IMR-90 (cell line): Measurements from ENCODE around the gene SEMA3E. TPM values are rescaled to one million over a fixed set of nuclear protein-coding genes. Genes with fewer than 3 reads are reported as not detected.

Experiments
- ATAC-seq: fragments of 200-7000 bp; cut with Tn5 transposase; 2 replicates; pipeline ENCODE4 v1.9.1; 2020; ENCODE audit warnings: low read depth, mild to moderate bottlenecking, moderate library complexity
- BruUV-seq: library from RNA; stranded (reverse); fragments of 400-500 nt; replicated peaks from 2 replicates; lab custom pipeline; 2021; lab: Mats Ljungman, UMichigan
- CTCF ChIA-PET: fragments of 300-600 bp; formaldehyde crosslinking; extraction: SDS; loops from one replicate; lab custom pipeline; 2021; ENCODE audit warnings: antibody characterized with exemption; lab: Yijun Ruan, JAX
- POLR2A ChIA-PET: fragments of 300-600 bp; sonication (Branson Sonifier 250); formaldehyde crosslinking; loops from one replicate; lab custom pipeline; 2022; ENCODE audit warnings: antibody characterized with exemption; ENCODE audit not compliant: unreplicated experiment; lab: Charles Lee
- DNase-seq: peaks from one replicate; pipeline ENCODE4 v3.0.0; 2013
- H2AFZ ChIP-seq: replicated peaks from 2 replicates; pipeline ENCODE3; 2013; ENCODE audit warnings: low read length, mild to moderate bottlenecking; ENCODE audit not compliant: poor library complexity
- H2AK5ac ChIP-seq: 2 replicates; pipeline ENCODE4 v1.6.1; 2013; ENCODE audit warnings: low read depth, low read length, inconsistent platforms
- H2AK9ac ChIP-seq: replicated peaks from 2 replicates; pipeline ENCODE3; 2013; ENCODE audit warnings: mild to moderate bottlenecking, low read depth, low read length, moderate library complexity; ENCODE audit not compliant: poor library complexity
- H2BK120ac ChIP-seq: 2 replicates; pipeline ENCODE4 v1.6.1; 2013; ENCODE audit warnings: low read depth, low read length, inconsistent platforms
- H2BK15ac ChIP-seq: 3 replicates; pipeline ENCODE4 v1.6.1; 2013; ENCODE audit warnings: low read depth, low read length, inconsistent platforms
- H2BK20ac ChIP-seq: 2 replicates; pipeline ENCODE4 v1.6.1; 2013; ENCODE audit warnings: low read depth, mild to moderate bottlenecking, inconsistent platforms, low read length, moderate library complexity
- H2BK5ac ChIP-seq: 2 replicates; pipeline ENCODE4 v1.6.1; 2013; ENCODE audit warnings: mild to moderate bottlenecking, low read depth, low read length, inconsistent platforms; ENCODE audit not compliant: poor library complexity, severe bottlenecking
- H3K14ac ChIP-seq: replicated peaks from 2 replicates; pipeline ENCODE4 v1.6.1; 2013; ENCODE audit warnings: low read depth, low read length, inconsistent platforms
- H3K18ac ChIP-seq: 2 replicates; pipeline ENCODE4 v1.6.1; 2013; ENCODE audit warnings: low read depth, low read length, control low read depth
- H3K23ac ChIP-seq: 2 replicates; pipeline ENCODE4 v1.6.1; 2013; ENCODE audit warnings: low read depth, low read length, inconsistent platforms
- H3K27ac ChIP-seq: 2 replicates; pipeline ENCODE4 v1.5.1; 2013; ENCODE audit warnings: mild to moderate bottlenecking, control low read depth, low read length; ENCODE audit not compliant: insufficient read depth
- H3K27me3 ChIP-seq: 2 replicates; pipeline ENCODE4 v1.6.1; 2013; ENCODE audit warnings: low read length; ENCODE audit not compliant: control insufficient read depth, insufficient read depth
- H3K36me3 ChIP-seq: 2 replicates; pipeline ENCODE4 v1.6.1; 2013; ENCODE audit warnings: low read length, mixed read lengths; ENCODE audit not compliant: control insufficient read depth, insufficient read depth
- H3K4ac ChIP-seq: 2 replicates; pipeline ENCODE4 v1.6.1; 2013; ENCODE audit warnings: low read depth, low read length, inconsistent platforms
- H3K4me1 ChIP-seq: 2 replicates; pipeline ENCODE4 v1.6.1; 2013; ENCODE audit warnings: low read length, mixed read lengths; ENCODE audit not compliant: control insufficient read depth, insufficient read depth
- H3K4me2 ChIP-seq: 2 replicates; pipeline ENCODE4 v1.6.1; 2013; ENCODE audit warnings: low read depth, mild to moderate bottlenecking, control low read depth, low read length, moderate library complexity
- H3K4me3 ChIP-seq: 2 replicates; pipeline ENCODE4 v1.5.1; 2013; ENCODE audit warnings: low read depth, mild to moderate bottlenecking, control low read depth, low read length, moderate library complexity; ENCODE audit not compliant: insufficient read depth
- H3K56ac ChIP-seq: 2 replicates; pipeline ENCODE4 v1.6.1; 2013; ENCODE audit warnings: low read length, inconsistent platforms; ENCODE audit not compliant: insufficient read depth; ENCODE audit errors: extremely low read depth
- H3K79me1 ChIP-seq, 2 experiments: 2 replicates each; pipeline ENCODE4 v1.6.1; 2013; ENCODE audit warnings: low read length in 2 of 2, inconsistent platforms in 1 of 2, low read depth in 1 of 2
- H3K9ac ChIP-seq: 2 replicates; pipeline ENCODE4 v1.6.1; 2013; ENCODE audit warnings: low read depth, low read length, control low read depth
- H3K9me1 ChIP-seq: 2 replicates; pipeline ENCODE4 v1.6.1; 2013; ENCODE audit warnings: low read length, inconsistent platforms; ENCODE audit not compliant: insufficient read depth
- H3K9me3 ChIP-seq: 2 replicates; pipeline ENCODE4 v1.6.1; 2013; ENCODE audit warnings: low read length; ENCODE audit not compliant: control insufficient read depth, insufficient read depth
- H4K20me1 ChIP-seq: 2 replicates; pipeline ENCODE4 v1.6.1; 2013; ENCODE audit warnings: low read length, inconsistent platforms; ENCODE audit not compliant: insufficient read depth
- H4K5ac ChIP-seq: 2 replicates; pipeline ENCODE4 v1.6.1; 2013; ENCODE audit warnings: mild to moderate bottlenecking, low read depth, low read length, control low read depth
- H4K8ac ChIP-seq, 2 experiments: 2 replicates each; pipeline ENCODE4 v1.6.1; 2013; ENCODE audit warnings: low read depth in 2 of 2, low read length in 2 of 2, control low read depth in 1 of 2, inconsistent platforms in 1 of 2
- H4K91ac ChIP-seq: 2 replicates; pipeline ENCODE4 v1.6.1; 2013; ENCODE audit warnings: low read depth, low read length, inconsistent platforms; ENCODE audit not compliant: insufficient read depth
- BHLHE40 ChIP-seq: fragments of 150-350 bp; IDR thresholded peaks from 2 replicates; pipeline ENCODE4 v1.6.1; 2016; ENCODE audit warnings: mild to moderate bottlenecking, low read depth, low read length
- CHD1 ChIP-seq: IDR thresholded peaks from 2 replicates; pipeline ENCODE4 v1.6.1; 2012; ENCODE audit warnings: low read depth, low read length, improper control_type of control experiment
- MXI1 ChIP-seq: IDR thresholded peaks from 2 replicates; pipeline ENCODE4 v1.6.1; 2012; ENCODE audit warnings: low read depth, mild to moderate bottlenecking, low read length, moderate library complexity, borderline replicate concordance
- NFE2L2 ChIP-seq: fragments of 150-350 bp; IDR thresholded peaks from 2 replicates; pipeline ENCODE4 v1.6.1; 2016; ENCODE audit warnings: low read depth, mild to moderate bottlenecking, low read length
- RFX5 ChIP-seq: IDR thresholded peaks from 2 replicates; pipeline ENCODE4 v1.8.0; 2012; ENCODE audit warnings: low read depth, mild to moderate bottlenecking, low read length, moderate library complexity
- SMC3 ChIP-seq: fragments of 150-350 bp; IDR thresholded peaks from 2 replicates; pipeline ENCODE4 v1.6.1; 2016; ENCODE audit warnings: low read depth, mild to moderate bottlenecking, antibody characterized with exemption, low read length, moderate library complexity
- WGBS, 2 experiments: methylation state at CpG; one replicate each; pipeline versions ENCODE4 v1.1.5 to v1.1.7; 2013; ENCODE audit warnings: missing lambda C conversion rate in 2 of 2; ENCODE audit not compliant: insufficient read length in 1 of 2; ENCODE audit errors: extremely low coverage in 2 of 2; 5-methylcytosine and 5-hydroxymethylcytosine counted together
- dilution Hi-C: fragments of 300-500 bp; cut with HindIII; formaldehyde crosslinking; loops from one replicate; pipeline ENCODE4 v1.14.3; 2018; ENCODE audit warnings: low sequenced_read_pairs; ENCODE audit not compliant: unreplicated experiment
- in situ Hi-C: fragments of 300-500 bp; cut with MboI; formaldehyde crosslinking; loops from 3 replicates; pipeline ENCODE4 v1.14.3; 2019; ENCODE audit warnings: low sequenced_read_pairs, inconsistent platforms, mixed read lengths
- intact Hi-C: fragments of 100-400 bp; cut with micrococcal nuclease; formaldehyde crosslinking; loops from 2 replicates; pipeline ENCODE4 v1.10.0; 2022
- polyA plus RNA-seq, 3 experiments: library from polyadenylated mRNA; depleted of rRNA; stranded (reverse); fragments of >200 nt; gene quantifications; 2 replicates each; pipeline ENCODE4 v1.2.3, GENCODE V29; 2012; ENCODE audit warnings: low replicate concordance in 1 of 3
- total RNA-seq: library from RNA; depleted of rRNA; stranded (reverse); fragments of >200 nt; gene quantifications from 2 replicates; pipeline ENCODE4 v1.2.3, GENCODE V29; 2012
- TF ChIP-seq, protein P1 (sequence below): conservative IDR thresholded peaks from 2 replicates; pipeline ENCODE4 v1.5.1; 2012; ENCODE audit warnings: mild to moderate bottlenecking, low read depth, low read length, improper control_type of control experiment

Gene SEMA3E
- total and polyA plus RNA-seq, 2 of the 4 experiments (the other 2 are of a cell fraction) = 0.31 to 0.72 TPM

DNA sequence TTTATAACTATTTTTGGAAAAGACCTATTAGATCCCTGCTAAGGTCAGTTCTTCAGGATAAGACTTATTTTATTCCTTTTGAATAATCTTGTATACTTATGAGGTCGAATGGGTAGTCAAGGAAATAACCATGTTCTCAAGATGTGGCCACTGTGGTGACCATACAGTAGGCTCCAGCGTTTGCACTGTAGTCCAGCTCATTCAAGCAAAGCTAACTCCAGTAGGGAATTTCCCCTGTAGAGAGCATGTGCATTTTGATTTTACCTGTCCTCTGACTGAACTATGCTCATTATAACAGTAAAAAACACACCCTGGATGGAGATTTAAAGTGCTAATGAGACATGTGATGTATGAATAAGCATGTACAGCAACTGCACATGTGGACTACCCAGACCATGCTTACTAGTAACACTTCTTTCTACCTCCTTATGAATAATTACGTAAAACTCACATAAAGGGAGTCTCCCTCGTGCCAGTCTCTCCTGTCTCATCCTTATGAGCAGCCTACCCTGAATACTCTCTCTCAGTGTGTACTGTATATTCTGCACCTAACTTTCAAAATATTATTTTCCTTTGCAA, 32.4 kb upstream of the SEMA3E start:
- Histone ChIP-seq H2AFZ (no peak overlapping the region), H2BK15ac (no peak overlapping the region), H3K4me3 (no peak overlapping the region), H4K8ac (no peak overlapping the region), H3K79me1 (no peaks in the 10 kb centered on the region), H3K4me2 (no peak overlapping the region), H4K5ac (no peak overlapping the region), H4K91ac (no peak overlapping the region), H2AK5ac (no peak overlapping the region), H3K18ac (no peak overlapping the region), H2BK120ac (no peak overlapping the region), H4K20me1 (peaks cover 10% of the 10 kb centered on the region; the same call in 1 of the 2 replicates), H3K4ac (no peak overlapping the region), H3K9ac (no peak overlapping the region), H3K27me3 (peaks cover 3% of the 10 kb centered on the region; the same call in 1 of the 2 replicates), H3K4me1 (no peaks in the 10 kb centered on the region), H3K23ac (no peak overlapping the region), H2AK9ac (no peak overlapping the region), H3K27ac (no peak overlapping the region), H3K14ac (no peak overlapping the region), H3K9me3 (no peaks in the 10 kb centered on the region), H2BK5ac (no peak overlapping the region), H2BK20ac (no peak overlapping the region), H3K56ac (no peak overlapping the region), H3K9me1 (no peaks in the 10 kb centered on the region), H3K36me3 (no peaks in the 10 kb centered on the region)
- ChIA-PET CTCF (no interaction called here), POLR2A (no interaction called here)
- intact Hi-C loops = no loop called here
- in situ Hi-C loops = no loop called here
- no peak for DNase-seq
- TF ChIP-seq BHLHE40 (no peak), SMC3 (no peak), MXI1 (no peak), NFE2L2 (no peak), CHD1 (no peak), RFX5 (no peak)
- TF ChIP-seq, protein P1, sequence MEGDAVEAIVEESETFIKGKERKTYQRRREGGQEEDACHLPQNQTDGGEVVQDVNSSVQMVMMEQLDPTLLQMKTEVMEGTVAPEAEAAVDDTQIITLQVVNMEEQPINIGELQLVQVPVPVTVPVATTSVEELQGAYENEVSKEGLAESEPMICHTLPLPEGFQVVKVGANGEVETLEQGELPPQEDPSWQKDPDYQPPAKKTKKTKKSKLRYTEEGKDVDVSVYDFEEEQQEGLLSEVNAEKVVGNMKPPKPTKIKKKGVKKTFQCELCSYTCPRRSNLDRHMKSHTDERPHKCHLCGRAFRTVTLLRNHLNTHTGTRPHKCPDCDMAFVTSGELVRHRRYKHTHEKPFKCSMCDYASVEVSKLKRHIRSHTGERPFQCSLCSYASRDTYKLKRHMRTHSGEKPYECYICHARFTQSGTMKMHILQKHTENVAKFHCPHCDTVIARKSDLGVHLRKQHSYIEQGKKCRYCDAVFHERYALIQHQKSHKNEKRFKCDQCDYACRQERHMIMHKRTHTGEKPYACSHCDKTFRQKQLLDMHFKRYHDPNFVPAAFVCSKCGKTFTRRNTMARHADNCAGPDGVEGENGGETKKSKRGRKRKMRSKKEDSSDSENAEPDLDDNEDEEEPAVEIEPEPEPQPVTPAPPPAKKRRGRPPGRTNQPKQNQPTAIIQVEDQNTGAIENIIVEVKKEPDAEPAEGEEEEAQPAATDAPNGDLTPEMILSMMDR = no peak
- BruUV-seq = no TSS peak
- 90% methylated on average over 2 of the region's 4 CpGs; no CpG with 5 or more reads in 1 of the 2 experiments for WGBS, 2 experiments
- dilution Hi-C loops = no loop called here
- no peak for ATAC-seq
